ENCODE data around the gene IGFLR1. TPM values are rescaled to one million over a fixed set of nuclear protein-coding genes. Genes with fewer than 3 reads are reported as not detected.

The IGFLR1 gene
- total and polyA plus RNA-seq, 4 experiments from 2014 or later = 93.9 to 124 (median 109) TPM

- Histone ChIP-seq H3K36me3 (ENCODE audit: insufficient read depth, low read length) (peaks cover 8% of the 10 kb centered on the region), H3K9me3 (ENCODE audit: control insufficient read depth in 1 of 2, low read length in 2 of 2) (no peaks in the 10 kb centered on the region), H3K27me3 (ENCODE audit: insufficient read depth, low read length) (no peaks in the 10 kb centered on the region), H3K4me3 (ENCODE audit: low read length in 2 of 2) (no peak overlapping the region), H3K4me1 (ENCODE audit: insufficient read depth, low read length) (no peaks in the 10 kb centered on the region), H3K27ac (ENCODE audit: low read depth, low read length) (no peak overlapping the region)
- H3K27ac Mint-ChIP-seq = peak overlapping the region in 2 of 7 donors; percentile 6 to 51
- H3K27me3 Mint-ChIP-seq = no peaks in the 10 kb centered on the region
- H3K9me3 Mint-ChIP-seq = peaks cover 0 to 2% (median 0%) of the 10 kb centered on the region in 8 donors
- CTCF ChIA-PET (ENCODE audit: partially characterized antibody) = no interaction called here
- no peak overlapping the region for H3K4me3 Mint-ChIP-seq
- DNase-seq = no peak
- H3K36me3 Mint-ChIP-seq = peaks cover 7 to 19% of the 10 kb centered on the region in 2 donors
- peaks cover 0 to 4% (median under 1%) of the 10 kb centered on the region in 4 donors for H3K4me1 Mint-ChIP-seq
- POLR2A ChIA-PET (ENCODE audit: partially characterized antibody) = no interaction called here
- intact Hi-C loops (cut with micrococcal nuclease) = no loop called here
Observed at GRCh38 chr19:35782589-35782988, 40.3 kb upstream of the IGFLR1 start.

- peaks cover 4 to 14% (median 6%) of the 10 kb centered on the region in 4 donors for H3K4me1 Mint-ChIP-seq
- no peaks in the 10 kb centered on the region for H3K27me3 ChIP-seq (ENCODE audit: insufficient read depth, low read length)
- peaks cover 0 to 2% (median 0%) of the 10 kb centered on the region in 8 donors for H3K9me3 Mint-ChIP-seq
- intact Hi-C loops (cut with micrococcal nuclease) = no loop called here
- no peaks in the 10 kb centered on the region for H3K27me3 Mint-ChIP-seq
- no peaks in the 10 kb centered on the region for H3K9me3 ChIP-seq (ENCODE audit: control insufficient read depth in 1 of 2, low read length in 2 of 2)
- H3K4me3 Mint-ChIP-seq = no peak overlapping the region
- peak overlapping the region in 1 of 7 donors; percentile 76 for H3K27ac Mint-ChIP-seq
- POLR2A ChIA-PET (ENCODE audit: partially characterized antibody) = no interaction called here
- no peak overlapping the region for H3K27ac ChIP-seq (ENCODE audit: low read depth, low read length)
- no peak for DNase-seq
- no peaks in the 10 kb centered on the region for H3K4me1 ChIP-seq (ENCODE audit: insufficient read depth, low read length)
- CTCF ChIA-PET (ENCODE audit: partially characterized antibody) = no interaction called here
- no peak overlapping the region for H3K4me3 ChIP-seq (ENCODE audit: low read length in 2 of 2)
- H3K36me3 Mint-ChIP-seq = peaks cover 7 to 23% of the 10 kb centered on the region in 2 donors
- peaks cover 8% of the 10 kb centered on the region for H3K36me3 ChIP-seq (ENCODE audit: insufficient read depth, low read length)
Observed at GRCh38 chr19:35781650-35782049, 39.4 kb upstream of the IGFLR1 start.

GRCh38 chr19:35780717-35781116, 38.5 kb upstream of the IGFLR1 start:
- intact Hi-C loops (cut with micrococcal nuclease) = no loop called here
- Histone ChIP-seq H3K27me3 (ENCODE audit: insufficient read depth, low read length) (no peaks in the 10 kb centered on the region), H3K27ac (ENCODE audit: low read depth, low read length) (no peak overlapping the region), H3K4me1 (ENCODE audit: insufficient read depth, low read length) (peaks cover 6% of the 10 kb centered on the region), H3K9me3 (ENCODE audit: control insufficient read depth in 1 of 2, low read length in 2 of 2) (no peaks in the 10 kb centered on the region), H3K4me3 (ENCODE audit: low read length in 2 of 2) (no peak overlapping the region), H3K36me3 (ENCODE audit: insufficient read depth, low read length) (peaks cover 8% of the 10 kb centered on the region)
- Mint-ChIP-seq H3K9me3 (peaks cover 0 to 1% (median 0%) of the 10 kb centered on the region in 8 donors), H3K36me3 (peaks cover 7 to 24% of the 10 kb centered on the region in 2 donors), H3K4me1 (peaks cover 7 to 20% (median 12%) of the 10 kb centered on the region in 4 donors), H3K27me3 (no peaks in the 10 kb centered on the region), H3K4me3 (no peak overlapping the region), H3K27ac (no peak overlapping the region)
- DNase-seq = no peak
- ChIA-PET CTCF (ENCODE audit: partially characterized antibody) (no interaction called here), POLR2A (ENCODE audit: partially characterized antibody) (no interaction called here)

- intact Hi-C loops (cut with micrococcal nuclease) = no loop called here
- Histone ChIP-seq H3K27ac (ENCODE audit: low read depth, low read length) (no peak overlapping the region), H3K4me1 (ENCODE audit: insufficient read depth, low read length) (peaks cover 8% of the 10 kb centered on the region), H3K9me3 (ENCODE audit: control insufficient read depth in 1 of 2, low read length in 2 of 2) (no peaks in the 10 kb centered on the region), H3K27me3 (ENCODE audit: insufficient read depth, low read length) (no peaks in the 10 kb centered on the region), H3K4me3 (ENCODE audit: low read length in 2 of 2) (no peak overlapping the region), H3K36me3 (ENCODE audit: insufficient read depth, low read length) (peaks cover 8% of the 10 kb centered on the region)
- Mint-ChIP-seq H3K4me1 (peaks cover 8 to 23% (median 13%) of the 10 kb centered on the region in 4 donors), H3K4me3 (no peak overlapping the region), H3K36me3 (peaks cover 7 to 24% of the 10 kb centered on the region in 2 donors), H3K27ac (no peak overlapping the region), H3K27me3 (no peaks in the 10 kb centered on the region), H3K9me3 (no peaks in the 10 kb centered on the region)
- DNase-seq = no peak
- CTCF ChIA-PET (ENCODE audit: partially characterized antibody) = no interaction called here
- POLR2A ChIA-PET (ENCODE audit: partially characterized antibody) = no interaction called here
Observed at GRCh38 chr19:35780058-35780457, 37.8 kb upstream of the IGFLR1 start.

GRCh38 chr19:35779033-35779432, 36.8 kb upstream of the IGFLR1 start:
- no peak overlapping the region for H3K27ac Mint-ChIP-seq
- peaks cover 7 to 24% of the 10 kb centered on the region in 2 donors for H3K36me3 Mint-ChIP-seq
- Histone ChIP-seq H3K27me3 (ENCODE audit: insufficient read depth, low read length) (no peaks in the 10 kb centered on the region), H3K36me3 (ENCODE audit: insufficient read depth, low read length) (peaks cover 8% of the 10 kb centered on the region), H3K27ac (ENCODE audit: low read depth, low read length) (no peak overlapping the region), H3K9me3 (ENCODE audit: control insufficient read depth in 1 of 2, low read length in 2 of 2) (no peaks in the 10 kb centered on the region), H3K4me3 (ENCODE audit: low read length in 2 of 2) (no peak overlapping the region), H3K4me1 (ENCODE audit: insufficient read depth, low read length) (peaks cover 15% of the 10 kb centered on the region)
- no peak for DNase-seq
- ChIA-PET CTCF (ENCODE audit: partially characterized antibody) (no interaction called here), POLR2A (ENCODE audit: partially characterized antibody) (no interaction called here)
- H3K4me1 Mint-ChIP-seq = peaks cover 11 to 33% (median 21%) of the 10 kb centered on the region in 4 donors
- no peaks in the 10 kb centered on the region for H3K9me3 Mint-ChIP-seq
- intact Hi-C loops (cut with micrococcal nuclease) = no loop called here
- no peaks in the 10 kb centered on the region for H3K27me3 Mint-ChIP-seq
- no peak overlapping the region for H3K4me3 Mint-ChIP-seq

- H3K4me3 Mint-ChIP-seq = peak overlapping the region in 5 of 8 donors; percentile 15 to 54 (median 35)
- Histone ChIP-seq H3K36me3 (ENCODE audit: insufficient read depth, low read length) (peaks cover 8% of the 10 kb centered on the region), H3K27me3 (ENCODE audit: insufficient read depth, low read length) (no peaks in the 10 kb centered on the region), H3K27ac (ENCODE audit: low read depth, low read length) (no peak overlapping the region), H3K4me3 (ENCODE audit: low read length in 2 of 2) (no peak overlapping the region), H3K4me1 (ENCODE audit: insufficient read depth, low read length) (peaks cover 15% of the 10 kb centered on the region), H3K9me3 (ENCODE audit: control insufficient read depth in 1 of 2, low read length in 2 of 2) (no peaks in the 10 kb centered on the region)
- H3K27ac Mint-ChIP-seq = peak overlapping the region in 1 of 7 donors; percentile 80
- H3K27me3 Mint-ChIP-seq = no peaks in the 10 kb centered on the region
- ChIA-PET POLR2A (ENCODE audit: partially characterized antibody) (interaction anchor here (1.4 kb wide), 1 partner anchor 38 kb away, joined by 3 read pairs; no protein-coding TSS in a partner anchor), CTCF (ENCODE audit: partially characterized antibody) (no interaction called here)
- peaks cover 11 to 36% (median 20%) of the 10 kb centered on the region in 4 donors for H3K4me1 Mint-ChIP-seq
- DNase-seq = no peak
- intact Hi-C loops (cut with micrococcal nuclease) = no loop called here
- H3K36me3 Mint-ChIP-seq = peaks cover 3 to 21% of the 10 kb centered on the region in 2 donors
- no peaks in the 10 kb centered on the region for H3K9me3 Mint-ChIP-seq
Observed at GRCh38 chr19:35777961-35778360, 35.7 kb upstream of the IGFLR1 start.

GRCh38 chr19:35777086-35777841, 35.0 kb upstream of the IGFLR1 start:
- H3K4me1 ChIP-seq (ENCODE audit: insufficient read depth, low read length) = peaks cover 15% of the 10 kb centered on the region
- H3K27me3 ChIP-seq (ENCODE audit: insufficient read depth, low read length) = no peaks in the 10 kb centered on the region
- no peak overlapping the region for H3K27ac ChIP-seq (ENCODE audit: low read depth, low read length)
- Mint-ChIP-seq H3K9me3 (no peaks in the 10 kb centered on the region), H3K27me3 (no peaks in the 10 kb centered on the region), H3K4me1 (peaks cover 11 to 37% (median 20%) of the 10 kb centered on the region in 4 donors), H3K27ac (peak overlapping the region in 3 of 7 donors; percentile 2 to 48 (median 39)), H3K4me3 (peak overlapping the region; percentile 29 to 80 (median 62)), H3K36me3 (peaks cover 0 to 19% of the 10 kb centered on the region in 2 donors)
- H3K4me3 ChIP-seq (ENCODE audit: low read length in 2 of 2) = no peak overlapping the region
- no peaks in the 10 kb centered on the region for H3K9me3 ChIP-seq (ENCODE audit: control insufficient read depth in 1 of 2, low read length in 2 of 2)
- POLR2A ChIA-PET (ENCODE audit: partially characterized antibody) = interaction anchor here (0.7 to 1.4 kb wide), 2 partner anchors 32 to 37 kb away, joined by 3 read pairs; partner anchors contain the start of genes PSENEN and U2AF1L4
- H3K36me3 ChIP-seq (ENCODE audit: insufficient read depth, low read length) = peaks cover 8% of the 10 kb centered on the region
- peak in 1 of 5 donors; percentile 5 for DNase-seq
- CTCF ChIA-PET (ENCODE audit: partially characterized antibody) = interaction anchor here (1.1 kb wide), 1 partner anchor 85 kb away, joined by 4 read pairs; no protein-coding TSS in a partner anchor
- intact Hi-C loops (cut with micrococcal nuclease) = no loop called here

Data from CD4-positive, alpha-beta memory T cell (primary cell).